CD8-positive, alpha-beta memory T cell (primary cell): ENCODE data around the gene NFIB. TPM values are rescaled to one million over a fixed set of nuclear protein-coding genes. Genes with fewer than 3 reads are reported as not detected.

Experiments
- CTCF ChIA-PET: fragments of 350-600 bp; sonication (Branson Sonifier 250); formaldehyde crosslinking; loops from one replicate; lab custom pipeline; 2021; ENCODE audit warnings: antibody characterized with exemption; lab: Charles Lee
- POLR2A ChIA-PET: fragments of 350-600 bp; sonication (Branson Sonifier 250); formaldehyde crosslinking; loops from one replicate; lab custom pipeline; 2021; ENCODE audit warnings: antibody characterized with exemption; lab: Charles Lee
- DNase-seq, 5 donors: peaks; one replicate each; pipeline versions ENCODE4 v3.0.0 to v3.0.0-alpha.2; 2020 to 2022; ENCODE audit warnings: mixed read lengths in 1 of 5
- H3K27ac ChIP-seq: one replicate; pipeline ENCODE4 v1.7.0; 2013; ENCODE audit warnings: low read depth, mild to moderate bottlenecking, low read length, moderate library complexity
- H3K27me3 ChIP-seq: 2 replicates; pipeline ENCODE4 v1.7.0; 2013; ENCODE audit warnings: low read length, mild to moderate bottlenecking; ENCODE audit not compliant: insufficient read depth, poor library complexity, severe bottlenecking
- H3K36me3 ChIP-seq: 2 replicates; pipeline ENCODE4 v1.7.0; 2013; ENCODE audit warnings: mild to moderate bottlenecking, low read length, moderate library complexity; ENCODE audit not compliant: insufficient read depth
- H3K4me1 ChIP-seq: 2 replicates; pipeline ENCODE4 v1.7.0; 2013; ENCODE audit warnings: mild to moderate bottlenecking, low read length, moderate library complexity; ENCODE audit not compliant: insufficient read depth
- H3K4me3 ChIP-seq: 2 replicates; pipeline ENCODE4 v1.7.0; 2013; ENCODE audit warnings: mild to moderate bottlenecking, low read length
- H3K9me3 ChIP-seq: 2 replicates; pipeline ENCODE4 v1.7.0; 2013; ENCODE audit warnings: mild to moderate bottlenecking, low read length
- H3K27ac Mint-ChIP-seq, 8 donors: one replicate each; pipeline ENCODE4 v1.8.0; 2020 to 2021; ENCODE audit warnings: mixed read lengths in 8 of 8, mild to moderate bottlenecking in 6 of 8, inconsistent platforms in 3 of 8, moderate library complexity in 3 of 8
- H3K27me3 Mint-ChIP-seq, 2 donors: one replicate each; pipeline ENCODE4 v1.8.0; 2020 to 2021; ENCODE audit warnings: mixed read lengths in 2 of 2, mild to moderate bottlenecking in 1 of 2, moderate library complexity in 1 of 2
- H3K36me3 Mint-ChIP-seq, 3 donors: one replicate each; pipeline ENCODE4 v1.8.0; 2020 to 2021; ENCODE audit warnings: mixed read lengths in 3 of 3, inconsistent platforms in 1 of 3, mild to moderate bottlenecking in 1 of 3
- H3K4me1 Mint-ChIP-seq, 3 donors: one replicate each; pipeline ENCODE4 v1.8.0; 2020 to 2021; ENCODE audit warnings: mixed read lengths in 3 of 3, inconsistent platforms in 1 of 3, mild to moderate bottlenecking in 1 of 3
- H3K4me3 Mint-ChIP-seq, 7 donors: one replicate each; pipeline ENCODE4 v1.8.0; 2020 to 2021; ENCODE audit warnings: mixed read lengths in 7 of 7, mild to moderate bottlenecking in 6 of 7, moderate library complexity in 4 of 7, inconsistent platforms in 2 of 7
- H3K9me3 Mint-ChIP-seq, 5 donors: one replicate each; pipeline ENCODE4 v1.8.0; 2020 to 2022; ENCODE audit warnings: mixed read lengths in 5 of 5, mild to moderate bottlenecking in 3 of 5, moderate library complexity in 2 of 5, inconsistent platforms in 1 of 5
- polyA plus RNA-seq: library from polyadenylated mRNA; unstranded; fragments of 300-500 nt; fragmentation: Illumina TruSeq; gene quantifications from one replicate; pipeline ENCODE4 v1.2.3, GENCODE V29; 2021
- total RNA-seq, 2 experiments: library from RNA; stranded (reverse); gene quantifications; one replicate each; pipeline ENCODE4 v1.2.3, GENCODE V29; 2021

NFIB gene
- total and polyA plus RNA-seq, 3 experiments from 2014 or later, result not detected

- CTCF ChIA-PET, result no interaction called here
- Histone ChIP-seq H3K9me3 (no peaks in the 10 kb centered on the region), H3K27me3 (no peaks in the 10 kb centered on the region), H3K27ac (no peak overlapping the region), H3K36me3 (no peaks in the 10 kb centered on the region), H3K4me3 (no peak overlapping the region), H3K4me1 (no peaks in the 10 kb centered on the region)
- Mint-ChIP-seq H3K4me3 (no peak overlapping the region), H3K9me3 (peaks cover 0 to 2% (median 0%) of the 10 kb centered on the region in 5 donors), H3K27ac (no peak overlapping the region), H3K36me3 (no peaks in the 10 kb centered on the region), H3K4me1 (no peaks in the 10 kb centered on the region), H3K27me3 (peaks cover 0 to 5% of the 10 kb centered on the region in 2 donors)
- POLR2A ChIA-PET, result no interaction called here
- DNase-seq, result no peak
These were observed 102.4 kb downstream of the NFIB start for GRCh38 chr9:14211564-14211963.

GRCh38 chr9:14210428-14210827 lies 103.5 kb downstream of the NFIB start:
- H3K27ac Mint-ChIP-seq, result no peak overlapping the region
- ChIA-PET CTCF (no interaction called here), POLR2A (no interaction called here)
- Histone ChIP-seq H3K4me3 (no peak overlapping the region), H3K36me3 (no peaks in the 10 kb centered on the region), H3K9me3 (no peaks in the 10 kb centered on the region), H3K27ac (no peak overlapping the region), H3K27me3 (no peaks in the 10 kb centered on the region), H3K4me1 (no peaks in the 10 kb centered on the region)
- no peak overlapping the region for H3K4me3 Mint-ChIP-seq
- no peaks in the 10 kb centered on the region for H3K36me3 Mint-ChIP-seq
- H3K27me3 Mint-ChIP-seq, result peaks cover 0 to 5% of the 10 kb centered on the region in 2 donors
- no peak for DNase-seq
- H3K4me1 Mint-ChIP-seq, result no peaks in the 10 kb centered on the region
- H3K9me3 Mint-ChIP-seq, result peaks cover 0 to 2% (median 2%) of the 10 kb centered on the region in 5 donors

- peaks cover 0 to 5% of the 10 kb centered on the region in 2 donors for H3K27me3 Mint-ChIP-seq
- no peaks in the 10 kb centered on the region for H3K4me1 Mint-ChIP-seq
- no peak overlapping the region for H3K27ac ChIP-seq
- CTCF ChIA-PET, result no interaction called here
- no peaks in the 10 kb centered on the region for H3K4me1 ChIP-seq
- H3K4me3 ChIP-seq, result no peak overlapping the region
- H3K9me3 Mint-ChIP-seq, result peaks cover 0 to 2% (median 2%) of the 10 kb centered on the region in 5 donors
- no peak overlapping the region for H3K4me3 Mint-ChIP-seq
- H3K27ac Mint-ChIP-seq, result no peak overlapping the region
- H3K36me3 Mint-ChIP-seq, result no peaks in the 10 kb centered on the region
- POLR2A ChIA-PET, result no interaction called here
- H3K27me3 ChIP-seq, result no peaks in the 10 kb centered on the region
- H3K36me3 ChIP-seq, result no peaks in the 10 kb centered on the region
- H3K9me3 ChIP-seq, result no peaks in the 10 kb centered on the region
- DNase-seq, result no peak
These were observed 104.3 kb downstream of the NFIB start for GRCh38 chr9:14209399-14210345.

- Mint-ChIP-seq H3K27me3 (no peaks in the 10 kb centered on the region), H3K4me3 (no peak overlapping the region), H3K27ac (no peak overlapping the region), H3K9me3 (peaks cover 0 to 5% (median 2%) of the 10 kb centered on the region in 5 donors), H3K4me1 (no peaks in the 10 kb centered on the region), H3K36me3 (no peaks in the 10 kb centered on the region)
- Histone ChIP-seq H3K4me1 (no peaks in the 10 kb centered on the region), H3K9me3 (no peaks in the 10 kb centered on the region), H3K4me3 (no peak overlapping the region), H3K27ac (no peak overlapping the region), H3K36me3 (no peaks in the 10 kb centered on the region), H3K27me3 (no peaks in the 10 kb centered on the region)
- no peak for DNase-seq
- ChIA-PET CTCF (no interaction called here), POLR2A (no interaction called here)
These were observed 106.5 kb downstream of the NFIB start for GRCh38 chr9:14207352-14207995.

- Mint-ChIP-seq H3K9me3 (peaks cover 0 to 10% (median 2%) of the 10 kb centered on the region in 5 donors), H3K27ac (no peak overlapping the region), H3K4me1 (no peaks in the 10 kb centered on the region), H3K27me3 (no peaks in the 10 kb centered on the region), H3K36me3 (no peaks in the 10 kb centered on the region), H3K4me3 (no peak overlapping the region)
- H3K4me3 ChIP-seq, result no peak overlapping the region
- no peaks in the 10 kb centered on the region for H3K4me1 ChIP-seq
- POLR2A ChIA-PET, result no interaction called here
- CTCF ChIA-PET, result no interaction called here
- no peak for DNase-seq
- no peaks in the 10 kb centered on the region for H3K27me3 ChIP-seq
- H3K9me3 ChIP-seq, result no peaks in the 10 kb centered on the region
- H3K27ac ChIP-seq, result no peak overlapping the region
- no peaks in the 10 kb centered on the region for H3K36me3 ChIP-seq
These were observed 108.5 kb downstream of the NFIB start for GRCh38 chr9:14205463-14205862.

GRCh38 chr9:14203356-14204056 lies 110.4 kb downstream of the NFIB start:
- Mint-ChIP-seq H3K4me3 (no peak overlapping the region), H3K9me3 (peaks cover 0 to 12% (median 2%) of the 10 kb centered on the region in 5 donors), H3K36me3 (no peaks in the 10 kb centered on the region), H3K4me1 (no peaks in the 10 kb centered on the region), H3K27ac (no peak overlapping the region), H3K27me3 (no peaks in the 10 kb centered on the region)
- H3K4me3 ChIP-seq, result no peak overlapping the region
- ChIA-PET POLR2A (no interaction called here), CTCF (interaction anchor here (1.3 kb wide), 1 partner anchor 22 kb away, joined by 3 read pairs; no protein-coding TSS in a partner anchor)
- no peaks in the 10 kb centered on the region for H3K36me3 ChIP-seq
- H3K9me3 ChIP-seq, result no peaks in the 10 kb centered on the region
- H3K27ac ChIP-seq, result no peak overlapping the region
- H3K4me1 ChIP-seq, result no peaks in the 10 kb centered on the region
- H3K27me3 ChIP-seq, result no peaks in the 10 kb centered on the region
- DNase-seq, result no peak

- H3K36me3 ChIP-seq, result no peaks in the 10 kb centered on the region
- POLR2A ChIA-PET, result no interaction called here
- H3K9me3 Mint-ChIP-seq, result peaks cover 0 to 12% (median 0%) of the 10 kb centered on the region in 5 donors
- no peak overlapping the region for H3K4me3 ChIP-seq
- H3K27me3 ChIP-seq, result no peaks in the 10 kb centered on the region
- H3K27me3 Mint-ChIP-seq, result peaks cover 0 to 1% of the 10 kb centered on the region in 2 donors
- DNase-seq, result no peak
- H3K27ac Mint-ChIP-seq, result no peak overlapping the region
- H3K36me3 Mint-ChIP-seq, result no peaks in the 10 kb centered on the region
- H3K4me3 Mint-ChIP-seq, result no peak overlapping the region
- H3K9me3 ChIP-seq, result no peaks in the 10 kb centered on the region
- CTCF ChIA-PET, result no interaction called here
- no peaks in the 10 kb centered on the region for H3K4me1 ChIP-seq
- no peak overlapping the region for H3K27ac ChIP-seq
- no peaks in the 10 kb centered on the region for H3K4me1 Mint-ChIP-seq
These were observed 115.0 kb downstream of the NFIB start for GRCh38 chr9:14198841-14199455.
